Measurements from ENCODE around the gene CNEP1R1. TPM values are rescaled to one million over a fixed set of nuclear protein-coding genes. Genes with fewer than 3 reads are reported as not detected.
"Not testable (repeated sequence)": the region's sequence is repeated elsewhere in the genome, so short reads cannot be mapped to it uniquely, and the experiment has no call there.

The CNEP1R1 gene
- total RNA-seq, 2 donors from 2014 or later = 11.5 to 22.3 TPM

- ATAC-seq (no peak), DNase-seq (no peak)
- WGBS, 2 donors = 74 to 91% methylated on average over 2 of the region's 2 CpGs
- TF ChIP-seq CTCF (IDR thresholded peaks at IDR 0.05) = no peak
- no peak for TF ChIP-seq POLR2A (IDR thresholded peaks at IDR 0.05)
- Histone ChIP-seq H3K4me1 (no peaks in the 10 kb centered on the region), H3K36me3 (replicated peaks in 1 of 2; ENCODE audit: insufficient read depth in 1 of 2, low read depth in 2 of 2) (no peaks in the 10 kb centered on the region), H3K9me3 (no peaks in the 10 kb centered on the region), H3K27me3 (no peaks in the 10 kb centered on the region), H3K4me3 (no peak overlapping the region), H3K27ac (no peak overlapping the region)
- intact Hi-C loops (cut with DNase I) = no loop called here
These were observed 12.8 kb upstream of the CNEP1R1 start for GRCh38 chr16:50012182-50012581.

GRCh38 chr16:50014211-50014610 is 10.8 kb upstream of the CNEP1R1 start:
- intact Hi-C loops (cut with DNase I); H3K36me3 ChIP-seq (replicated peaks in 1 of 2; ENCODE audit: insufficient read depth in 1 of 2, low read depth in 2 of 2); DNase-seq; H3K27me3 ChIP-seq; H3K4me1 ChIP-seq; ATAC-seq; H3K27ac ChIP-seq; H3K4me3 ChIP-seq; H3K9me3 ChIP-seq: not testable (repeated sequence)
- WGBS, 2 donors = 75 to 80% methylated on average over 8 of the region's 8 CpGs

- H3K9me3 ChIP-seq = no peaks in the 10 kb centered on the region
- TF ChIP-seq CTCF (IDR thresholded peaks at IDR 0.05) = no peak
- TF ChIP-seq POLR2A (IDR thresholded peaks at IDR 0.05) = no peak
- DNase-seq (no peak), ATAC-seq (no peak)
- H3K27me3 ChIP-seq = no peaks in the 10 kb centered on the region
- H3K4me3 ChIP-seq = no peak overlapping the region
- no peaks in the 10 kb centered on the region for H3K36me3 ChIP-seq (replicated peaks in 1 of 2; ENCODE audit: insufficient read depth in 1 of 2, low read depth in 2 of 2)
- H3K27ac ChIP-seq = no peak overlapping the region
- WGBS, 2 donors = 72 to 81% methylated on average over 2 of the region's 2 CpGs
- H3K4me1 ChIP-seq = no peaks in the 10 kb centered on the region
- intact Hi-C loops (cut with DNase I) = no loop called here
These were observed 9.4 kb upstream of the CNEP1R1 start for GRCh38 chr16:50015631-50016030.

GRCh38 chr16:50017553-50017952 is 7.5 kb upstream of the CNEP1R1 start:
- WGBS, 2 donors = 77 to 81% methylated on average over 8 to 9 of the region's 9 CpGs
- no peak for ATAC-seq

GRCh38 chr16:50021544-50021943 is 3.5 kb upstream of the CNEP1R1 start:
- peaks cover 7% of the 10 kb centered on the region for H3K4me1 ChIP-seq
- no peaks in the 10 kb centered on the region for H3K27me3 ChIP-seq
- TF ChIP-seq POLR2A (IDR thresholded peaks at IDR 0.05) (no peak), CTCF (IDR thresholded peaks at IDR 0.05) (no peak)
- WGBS, 2 donors = 14 to 23% methylated on average over 2 of the region's 2 CpGs
- H3K9me3 ChIP-seq = no peaks in the 10 kb centered on the region
- H3K27ac ChIP-seq = no peak overlapping the region
- DNase-seq (no peak), ATAC-seq (no peak)
- intact Hi-C loops (cut with DNase I) = no loop called here
- no peak overlapping the region for H3K4me3 ChIP-seq
- H3K36me3 ChIP-seq (replicated peaks in 1 of 2; ENCODE audit: insufficient read depth in 1 of 2, low read depth in 2 of 2) = no peaks in the 10 kb centered on the region

More at GRCh38 chr16:50017553-50017952, 7.5 kb upstream of the CNEP1R1 start:
- DNase-seq = no peak
- H3K27ac ChIP-seq = no peak overlapping the region
- intact Hi-C loops (cut with DNase I) = no loop called here
- TF ChIP-seq CTCF (IDR thresholded peaks at IDR 0.05) (no peak), POLR2A (IDR thresholded peaks at IDR 0.05) (no peak)
- H3K9me3 ChIP-seq = no peaks in the 10 kb centered on the region
- H3K27me3 ChIP-seq = no peaks in the 10 kb centered on the region
- no peaks in the 10 kb centered on the region for H3K4me1 ChIP-seq
- H3K4me3 ChIP-seq = no peak overlapping the region
- H3K36me3 ChIP-seq (replicated peaks in 1 of 2; ENCODE audit: insufficient read depth in 1 of 2, low read depth in 2 of 2) = no peaks in the 10 kb centered on the region
